ENCODE results near the gene NUP205. TPM values are rescaled to one million over a fixed set of nuclear protein-coding genes. Genes with fewer than 3 reads are reported as not detected.

The NUP205 gene
- total RNA-seq, 1 experiment from 2014 or later: 148 TPM

GRCh38 chr7:135697276-135698049, 139.7 kb downstream of the NUP205 start:
- no peaks in the 10 kb centered on the region for H3K9me3 ChIP-seq (ENCODE audit: low read depth, low read length, poor library complexity, severe bottlenecking)
- intact Hi-C loops (cut with micrococcal nuclease; ENCODE audit: unreplicated experiment): no loop called here
- CTCF ChIA-PET: no interaction called here
- no peak overlapping the region for H3K27ac ChIP-seq (ENCODE audit: low read depth, low read length, poor library complexity, severe bottlenecking)
- H3K4me3 ChIP-seq (ENCODE audit: low read depth, low read length, poor library complexity, severe bottlenecking): no peak overlapping the region
- TF ChIP-seq EZH2 (IDR thresholded peaks at IDR 0.05; ENCODE audit: borderline replicate concordance, low read depth, low read length, poor library complexity, severe bottlenecking) (no peak), CTCF (conservative IDR thresholded peaks at IDR 0.05; ENCODE audit: low read depth, low read length) (no peak)
- no peaks in the 10 kb centered on the region for H3K27me3 ChIP-seq (replicated peaks; ENCODE audit: insufficient read depth, low read depth, low read length, poor library complexity)
- POLR2A ChIA-PET (ENCODE audit: low non-redundant PET): no interaction called here
- H3K4me1 ChIP-seq (ENCODE audit: insufficient read depth, low read length, poor library complexity, severe bottlenecking): no peaks in the 10 kb centered on the region
- H3K36me3 ChIP-seq (ENCODE audit: insufficient read depth, low read length, poor library complexity, severe bottlenecking): no peaks in the 10 kb centered on the region
- BruUV-seq (replicated peaks): no TSS peak
- DNase-seq (ENCODE audit: low spot score): no peak

Other genes starting within 250 kb of the NUP205 start
- gene CNOT4, start 47.8 kb upstream of the NUP205 start, total RNA-seq (2021): 24.1 and 24.6 TPM in 2 replicates
- gene STMP1, start 104.6 kb downstream of the NUP205 start, total RNA-seq (2021): 32.1 and 33.4 TPM in 2 replicates
- gene SLC13A4, start 170.3 kb downstream of the NUP205 start, total RNA-seq (2021): not detected in 2 replicates
- gene FAM180A, start 190.9 kb downstream of the NUP205 start, total RNA-seq (2021): not detected in 2 replicates